K562 (cell line): ENCODE results near the gene MKNK1. TPM values are rescaled to one million over a fixed set of nuclear protein-coding genes. Genes with fewer than 3 reads are reported as not detected.

Source experiments
- ARHGAP35 ChIP-seq: fragments of 450-650 bp; IDR thresholded peaks from 2 replicates; pipeline ENCODE4 v1.6.1; 2018; ENCODE audit not compliant: partially characterized antibody
- ATF1 ChIP-seq, 2 experiments: fragments of 450-650 bp in 1 of 2; IDR thresholded peaks; 2 replicates each; pipeline ENCODE4 v1.6.1; 2016; ENCODE audit warnings: missing compliant biosample characterization in 1 of 2, missing genetic modification characterization in 1 of 2
- CEBPG ChIP-seq, 3 experiments: fragments of 200-800 bp in 1 of 3; sonication (Bioruptor generic) in 1 of 3; sonication (generic) in 1 of 3; formaldehyde crosslinking in 1 of 3; IDR thresholded peaks in 2 of 3; conservative IDR thresholded peaks in 1 of 3; 2 replicates each; pipeline versions ENCODE4 v1.6.1 to v1.8.0; 2016 to 2022; ENCODE audit warnings: missing compliant biosample characterization in 2 of 3, missing genetic modification characterization in 2 of 3, mild to moderate bottlenecking in 1 of 3, missing genetic modification reagents in 1 of 3
- CREB1 ChIP-seq, 2 experiments: sonication (generic) in 1 of 2; formaldehyde crosslinking in 1 of 2; IDR thresholded peaks; 2 replicates each; pipeline versions ENCODE4 v1.6.1 to v1.8.0; 2012 to 2022; ENCODE audit warnings: inconsistent platforms in 1 of 2, mild to moderate bottlenecking in 1 of 2, missing genetic modification reagents in 1 of 2, moderate library complexity in 1 of 2
- FOXM1 ChIP-seq, 2 experiments: fragments of 450-650 bp in 1 of 2; sonication (generic) in 1 of 2; formaldehyde crosslinking in 1 of 2; IDR thresholded peaks; 2 replicates each; pipeline versions ENCODE4 v1.6.1 to v1.9.0; 2017 to 2022; ENCODE audit warnings: low read depth in 2 of 2, mild to moderate bottlenecking in 2 of 2, missing genetic modification reagents in 1 of 2, moderate library complexity in 1 of 2
- GATAD2A ChIP-seq: fragments of 450-650 bp; IDR thresholded peaks from 2 replicates; pipeline ENCODE4 v1.6.1; 2017
- HDAC1 ChIP-seq, 2 experiments: fragments of 450-650 bp; IDR thresholded peaks; 2 replicates each; pipeline ENCODE4 v1.6.1; 2016 to 2017; ENCODE audit warnings: inconsistent platforms in 1 of 2, mild to moderate bottlenecking in 1 of 2, moderate library complexity in 1 of 2
- HLTF ChIP-seq: fragments of 450-650 bp; IDR thresholded peaks from 2 replicates; pipeline ENCODE4 v1.6.1; 2016
- HNRNPLL ChIP-seq: fragments of 200-400 bp; formaldehyde crosslinking; IDR thresholded peaks from 2 replicates; pipeline ENCODE4 v1.6.1; 2017; ENCODE audit warnings: low read length, low read depth, mild to moderate bottlenecking; ENCODE audit not compliant: poor library complexity, severe bottlenecking
- MECOM ChIP-seq: fragments of 250-450 bp; sonication (Bioruptor Pico); IDR thresholded peaks from 2 replicates; pipeline ENCODE4 v1.8.0; 2022; ENCODE audit warnings: inconsistent platforms
- MLLT1 ChIP-seq, 2 experiments: fragments of 450-650 bp; IDR thresholded peaks; 2 replicates each; pipeline ENCODE4 v1.6.1; 2016
- MXD1 ChIP-seq: fragments of 250-450 bp; sonication (Bioruptor Pico); IDR thresholded peaks from 2 replicates; pipeline ENCODE4 v1.8.0; 2021; ENCODE audit warnings: borderline replicate concordance, mild to moderate bottlenecking, moderate library complexity; ENCODE audit not compliant: poor library complexity, severe bottlenecking
- POLR2G ChIP-seq: fragments of 200-400 bp; formaldehyde crosslinking; IDR thresholded peaks from 2 replicates; pipeline ENCODE4 v1.6.1; 2017; ENCODE audit warnings: low read depth, mild to moderate bottlenecking, antibody characterized with exemption, low read length, moderate library complexity
- RAD51 ChIP-seq: fragments of 450-650 bp; IDR thresholded peaks from 2 replicates; pipeline ENCODE4 v1.7.1; 2016; ENCODE audit warnings: low read depth, mild to moderate bottlenecking, borderline replicate concordance
- SAFB2 ChIP-seq: fragments of 200-400 bp; formaldehyde crosslinking; IDR thresholded peaks from 2 replicates; pipeline ENCODE4 v1.6.1; 2018; ENCODE audit warnings: borderline replicate concordance, low read length, low read depth, moderate library complexity; ENCODE audit not compliant: severe bottlenecking
- SRSF7 ChIP-seq: fragments of 200-400 bp; formaldehyde crosslinking; optimal IDR thresholded peaks from 2 replicates; pipeline ENCODE3; 2017; ENCODE audit warnings: mild to moderate bottlenecking, low read depth, low read length
- TFAM ChIP-seq: fragments of 250-450 bp; sonication (Bioruptor Pico); conservative IDR thresholded peaks from 2 replicates; pipeline ENCODE4 v1.5.0; 2021; ENCODE audit warnings: mild to moderate bottlenecking, moderate library complexity
- TFE3 ChIP-seq: fragments of 450-650 bp; formaldehyde crosslinking; IDR thresholded peaks from 2 replicates; pipeline ENCODE4 v1.4.0; 2020; ENCODE audit warnings: mild to moderate bottlenecking, mixed read lengths
- ZBTB8A ChIP-seq: fragments of 450-650 bp; IDR thresholded peaks from 2 replicates; pipeline ENCODE4 v1.6.1; 2018; ENCODE audit warnings: mild to moderate bottlenecking, moderate library complexity; ENCODE audit not compliant: partially characterized antibody
- ZFPM2 ChIP-seq: fragments of 250-450 bp; sonication (Bioruptor Pico); IDR thresholded peaks from 2 replicates; pipeline ENCODE4 v1.5.1; 2022; ENCODE audit warnings: mild to moderate bottlenecking
- ZNF512 ChIP-seq: IDR thresholded peaks from 2 replicates; pipeline ENCODE4 v1.6.1; 2016; ENCODE audit warnings: missing genetic modification characterization, missing compliant biosample characterization
- polyA plus RNA-seq, 8 experiments: library from polyadenylated mRNA; depleted of rRNA in 4 of 8; stranded (reverse) in 5 of 8; unstranded in 3 of 8; fragments of >200 nt; fragmentation: Nextera tagmentation in 2 of 8; fragmentation: Illumina TruSeq in 1 of 8; extraction: Ambion mirVana in 2 of 8; extraction: Trizol in 1 of 8; gene quantifications; 2 replicates each; pipeline versions ENCODE4 v1.2.1 to v1.2.3, GENCODE V29; 2011 to 2014; ENCODE audit warnings: inconsistent platforms in 1 of 8, missing spikeins in 1 of 8
- total RNA-seq, 7 experiments: library from RNA; depleted of rRNA in 6 of 7; stranded (reverse); fragments of >200 nt in 6 of 7; fragmentation: Illumina TruSeq in 2 of 7; extraction: Trizol in 2 of 7; gene quantifications; 2 replicates each; pipeline versions ENCODE4 v1.2.1 to v1.2.3, GENCODE V29; 2011 to 2021; ENCODE audit warnings: low replicate concordance in 1 of 7

Gene MKNK1
- total and polyA plus RNA-seq, 9 of the 15 experiments (the other 6 are each of a cell fraction or from before 2014, with no cell fraction given): 27.7 to 51.3 (median 43.7) TPM

- TF ChIP-seq FOXM1 (IDR thresholded peaks at IDR 0.05; ENCODE audit: low read depth) (no peak), FOXM1 (CRISPR knock-in tag; IDR thresholded peaks at IDR 0.05; ENCODE audit: low read depth) (no peak), CEBPG (CRISPR knock-in tag; IDR thresholded peaks at IDR 0.05) (no peak), CEBPG (tag; conservative IDR thresholded peaks at IDR 0.05 in 1 of 2, IDR thresholded peaks at IDR 0.05 in 1 of 2) (no peak), SAFB2 (no peak), ZFPM2 (CRISPR knock-in tag) (no peak), POLR2G (peak; percentile 26; the same call in 1 of the 2 replicates), ATF1 (CRISPR knock-in tag; IDR thresholded peaks at IDR 0.05) (no peak), ATF1 (tag; IDR thresholded peaks at IDR 0.05) (0 out of 2 replicates have a peak, but pooled peaks have one; percentile 24), MXD1 (CRISPR knock-in tag) (no peak), GATAD2A (peak; percentile 13; the same call in 1 of the 2 replicates), ARHGAP35 (no peak), TFE3 (CRISPR knock-in tag) (no peak), MECOM (no peak), MLLT1 (IDR thresholded peaks at IDR 0.05) (0 out of 4 replicates have a peak, but pooled peaks of 1 of the 2 experiments have one; percentile 47), SRSF7 (no peak), HDAC1 (IDR thresholded peaks at IDR 0.05) (peak in 1 of 2 experiments; percentile 86; a peak in 2 of 4 replicates), HNRNPLL (peak; percentile 10), TFAM (CRISPR knock-in tag) (no peak), CREB1 (IDR thresholded peaks at IDR 0.05) (no peak; the same call in 1 of the 2 replicates), CREB1 (CRISPR knock-in tag; IDR thresholded peaks at IDR 0.05) (peak; percentile 38; the same call in 1 of the 2 replicates), HLTF (peak; percentile 76; the same call in 1 of the 2 replicates), ZNF512 (tag) (no peak), RAD51 (no peak), ZBTB8A (no peak)
Measured at GRCh38 chr1:46520063-46520911, 83.8 kb downstream of the MKNK1 start (continued).
